Sigmoid colon (tissue), 4 donors: ENCODE results near the gene ADRB2.

Source experiments
- EP300 ChIP-seq, 4 donors: sonication (generic); formaldehyde crosslinking; IDR thresholded peaks; one replicate each; pipeline ENCODE4 v1.6.1; 2017; ENCODE audit warnings: antibody characterized with exemption in 4 of 4
- POLR2A ChIP-seq, 2 donors: fragments of 450-650 bp; IDR thresholded peaks; one replicate each; pipeline ENCODE4 v1.6.1; 2016; ENCODE audit warnings: antibody characterized with exemption in 2 of 2, mild to moderate bottlenecking in 2 of 2, moderate library complexity in 2 of 2
- TF ChIP-seq, protein P1 (sequence below), 4 experiments: fragments of 450-650 bp in 3 of 4; fragments of 200-600 bp in 1 of 4; IDR thresholded peaks; one replicate each; pipeline ENCODE4 v1.5.1; 2016 to 2019; ENCODE audit warnings: antibody characterized with exemption in 4 of 4, mild to moderate bottlenecking in 3 of 4, moderate library complexity in 2 of 4

DNA sequence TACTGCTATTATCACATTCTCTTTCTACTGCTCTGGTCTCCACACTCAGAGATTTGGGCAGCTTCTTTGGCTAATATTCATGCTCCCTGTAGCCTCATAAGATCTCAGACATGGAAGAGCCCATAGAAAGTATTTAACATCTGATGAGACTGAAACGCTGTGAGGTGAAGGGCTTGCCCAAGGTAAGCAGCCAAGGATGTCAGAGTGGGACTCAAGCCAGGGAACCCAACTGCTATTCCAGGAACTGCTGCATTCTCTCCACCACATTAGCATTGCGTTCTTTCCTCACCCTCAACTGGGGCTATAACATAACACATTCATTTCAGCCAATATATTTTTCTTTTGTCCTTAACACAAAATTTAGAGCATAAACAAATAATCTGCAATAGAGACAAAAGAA lies 3.8 kb downstream of the ADRB2 start:
- TF ChIP-seq, protein P1, sequence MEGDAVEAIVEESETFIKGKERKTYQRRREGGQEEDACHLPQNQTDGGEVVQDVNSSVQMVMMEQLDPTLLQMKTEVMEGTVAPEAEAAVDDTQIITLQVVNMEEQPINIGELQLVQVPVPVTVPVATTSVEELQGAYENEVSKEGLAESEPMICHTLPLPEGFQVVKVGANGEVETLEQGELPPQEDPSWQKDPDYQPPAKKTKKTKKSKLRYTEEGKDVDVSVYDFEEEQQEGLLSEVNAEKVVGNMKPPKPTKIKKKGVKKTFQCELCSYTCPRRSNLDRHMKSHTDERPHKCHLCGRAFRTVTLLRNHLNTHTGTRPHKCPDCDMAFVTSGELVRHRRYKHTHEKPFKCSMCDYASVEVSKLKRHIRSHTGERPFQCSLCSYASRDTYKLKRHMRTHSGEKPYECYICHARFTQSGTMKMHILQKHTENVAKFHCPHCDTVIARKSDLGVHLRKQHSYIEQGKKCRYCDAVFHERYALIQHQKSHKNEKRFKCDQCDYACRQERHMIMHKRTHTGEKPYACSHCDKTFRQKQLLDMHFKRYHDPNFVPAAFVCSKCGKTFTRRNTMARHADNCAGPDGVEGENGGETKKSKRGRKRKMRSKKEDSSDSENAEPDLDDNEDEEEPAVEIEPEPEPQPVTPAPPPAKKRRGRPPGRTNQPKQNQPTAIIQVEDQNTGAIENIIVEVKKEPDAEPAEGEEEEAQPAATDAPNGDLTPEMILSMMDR (IDR thresholded peaks at IDR 0.05), result no peak
- TF ChIP-seq POLR2A (IDR thresholded peaks at IDR 0.05), result no peak
- no peak for TF ChIP-seq EP300 (IDR thresholded peaks at IDR 0.05)
